ENCODE measurements around the gene PARD3B. TPM values are rescaled to one million over a fixed set of nuclear protein-coding genes. Genes with fewer than 3 reads are reported as not detected.

PARD3B gene
- polyA plus RNA-seq, 4 donors: 35.7 to 40.4 (median 37.9) TPM

- DNase-seq (ENCODE audit: low read depth in 4 of 4, low spot score in 3 of 4): no peak
These were observed 192.0 kb downstream of the PARD3B start for GRCh38 chr2:204737296-204737695.

- DNase-seq (ENCODE audit: low read depth in 4 of 4, low spot score in 3 of 4): no peak
These were observed 193.4 kb downstream of the PARD3B start for GRCh38 chr2:204738721-204739120.

GRCh38 chr2:204743393-204743960 lies 198.2 kb downstream of the PARD3B start:
- DNase-seq (ENCODE audit: low read depth in 4 of 4, low spot score in 3 of 4): no peak

DNA sequence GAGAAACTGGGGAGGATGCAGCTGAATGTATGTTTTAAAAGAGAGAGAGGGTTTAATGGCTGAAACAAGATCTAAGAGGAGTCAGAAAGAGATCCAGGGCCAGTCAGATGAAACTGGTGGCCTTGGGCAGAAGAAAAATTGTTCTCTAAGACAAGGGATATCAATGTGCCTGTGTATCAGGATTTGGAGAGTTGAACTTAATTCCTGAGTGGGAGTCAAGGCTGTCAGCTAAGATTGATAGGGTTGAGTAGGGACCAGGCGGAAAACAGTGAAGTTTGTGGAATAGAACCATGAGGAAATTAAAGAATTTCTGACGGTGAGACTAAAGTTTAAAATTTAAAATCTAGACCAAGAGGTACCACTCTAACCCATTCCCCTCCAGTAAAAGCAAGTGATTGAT lies 199.2 kb downstream of the PARD3B start:
- DNase-seq (ENCODE audit: low read depth in 4 of 4, low spot score in 3 of 4): no peak

- DNase-seq (ENCODE audit: low read depth in 4 of 4, low spot score in 3 of 4): no peak
These were observed 203.0 kb downstream of the PARD3B start for GRCh38 chr2:204748286-204748685.

DNA sequence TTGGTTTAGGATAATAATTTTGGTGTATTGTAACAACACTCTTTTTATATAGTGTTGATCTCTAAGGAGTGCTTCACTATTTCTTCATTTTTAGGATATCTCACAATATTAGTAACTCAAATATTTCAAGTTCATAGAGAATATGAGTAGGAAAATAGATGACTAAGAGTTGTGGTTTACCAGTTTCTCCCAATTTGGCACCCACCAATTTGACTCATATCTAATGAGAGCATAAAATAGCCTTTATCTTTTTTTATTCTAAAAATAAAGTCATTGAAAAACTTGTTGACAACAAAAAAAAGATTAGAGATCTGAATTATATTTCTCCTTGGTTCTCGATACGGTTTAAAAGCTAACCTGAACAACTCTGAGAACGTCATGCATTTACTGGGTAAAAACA lies 204.0 kb downstream of the PARD3B start:
- no peak for DNase-seq (ENCODE audit: low read depth in 4 of 4, low spot score in 3 of 4)

DNA sequence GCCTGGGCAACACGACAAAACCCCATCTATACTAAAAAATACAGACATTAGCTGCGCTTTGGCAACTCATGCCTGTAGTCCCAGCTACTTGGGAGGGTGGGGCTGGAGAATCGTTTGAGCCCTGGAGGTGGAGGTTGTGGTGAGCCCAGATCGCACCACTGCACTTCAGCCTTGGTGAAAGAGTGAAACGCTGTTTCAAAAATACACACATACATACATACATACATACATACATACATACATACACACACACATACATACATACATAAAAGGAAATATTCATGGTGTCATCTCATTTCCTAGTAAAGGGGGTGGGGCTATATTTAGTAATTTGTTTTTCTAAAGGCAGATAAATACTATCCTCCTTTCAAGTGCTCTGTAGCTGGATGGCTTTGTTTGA lies 205.1 kb downstream of the PARD3B start:
- DNase-seq (ENCODE audit: low read depth in 4 of 4, low spot score in 3 of 4): no peak

GRCh38 chr2:204751472-204751871 lies 206.2 kb downstream of the PARD3B start:
- DNase-seq (ENCODE audit: low read depth in 4 of 4, low spot score in 3 of 4): no peak

GRCh38 chr2:204753841-204754240 lies 208.6 kb downstream of the PARD3B start:
- no peak for DNase-seq (ENCODE audit: low read depth in 4 of 4, low spot score in 3 of 4)

GRCh38 chr2:204754898-204755297 lies 209.6 kb downstream of the PARD3B start:
- no peak for DNase-seq (ENCODE audit: low read depth in 4 of 4, low spot score in 3 of 4)

DNA sequence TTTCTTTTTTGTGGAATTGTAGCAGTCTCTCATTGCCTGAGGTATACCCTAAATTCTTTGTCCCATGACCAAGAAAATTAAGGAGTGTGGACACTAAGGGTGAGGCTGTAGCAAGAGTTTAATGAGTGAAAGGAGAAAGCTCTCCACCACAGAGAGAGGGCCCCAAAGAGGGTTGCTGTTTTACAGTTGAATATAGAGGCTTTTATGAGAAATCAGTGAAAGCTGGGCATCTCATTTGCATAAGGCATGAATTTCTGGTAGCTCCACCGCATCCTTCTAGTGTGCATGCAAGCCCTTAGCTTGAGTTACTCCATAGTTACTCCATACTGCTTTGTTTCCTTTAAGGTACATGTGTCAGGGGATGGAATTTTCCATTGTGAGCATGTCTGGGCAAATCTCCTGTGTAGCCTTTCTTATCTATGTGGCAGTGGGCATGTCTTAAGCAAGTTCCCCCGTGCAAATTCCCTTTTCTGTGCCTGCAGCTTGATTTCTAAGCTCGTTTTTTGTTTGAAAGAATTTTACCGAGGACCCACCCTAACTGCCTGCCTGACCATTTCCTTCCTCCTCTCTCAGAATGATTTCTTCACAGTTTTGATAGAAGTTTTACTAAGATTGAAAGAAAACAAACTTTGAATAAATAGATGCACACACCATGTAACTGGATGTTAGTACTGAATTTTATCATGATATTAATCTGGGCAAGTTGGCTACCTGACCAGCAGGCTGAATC lies 218.9 kb downstream of the PARD3B start:
- no peak for DNase-seq (ENCODE audit: low read depth in 4 of 4, low spot score in 3 of 4)

GRCh38 chr2:204770735-204771134 lies 225.5 kb downstream of the PARD3B start:
- no peak for DNase-seq (ENCODE audit: low read depth in 4 of 4, low spot score in 3 of 4)

DNA sequence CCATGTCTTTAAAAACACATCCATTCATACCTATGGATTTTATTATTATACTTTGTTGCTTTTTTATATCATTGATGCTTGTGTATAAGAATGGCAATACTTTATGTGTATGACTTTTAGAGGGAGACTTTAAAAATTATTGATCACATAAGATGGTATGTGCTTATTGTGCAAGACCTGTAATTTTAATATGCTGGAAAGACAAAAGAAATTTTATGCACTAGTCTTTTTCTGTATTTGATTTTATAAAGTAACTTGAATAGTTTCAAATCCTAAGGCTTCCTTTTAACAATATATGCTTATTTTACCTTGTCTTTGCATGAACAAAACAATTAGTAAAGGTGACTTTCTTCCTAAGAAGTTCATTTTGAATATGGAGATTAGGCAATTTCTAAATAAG lies 226.4 kb downstream of the PARD3B start:
- DNase-seq (ENCODE audit: low read depth in 4 of 4, low spot score in 3 of 4): no peak

DNA sequence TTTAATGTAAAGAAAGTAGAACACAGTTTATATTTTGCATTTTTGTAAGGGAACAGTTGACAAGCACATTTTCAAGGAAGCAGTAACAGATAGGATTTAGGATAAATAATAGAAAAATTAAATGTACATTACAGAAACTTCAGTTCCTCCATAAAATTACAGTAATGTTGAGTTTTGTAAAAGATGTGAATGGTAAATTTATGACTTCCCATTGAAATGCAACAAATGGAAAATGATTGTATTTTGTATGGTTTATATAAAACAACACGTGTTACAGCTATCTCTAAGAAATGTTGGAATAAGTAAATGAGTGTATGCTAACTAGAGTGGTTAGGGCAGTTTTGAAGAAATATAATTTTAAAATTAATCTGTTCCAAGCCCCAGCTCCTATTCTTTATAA lies 227.3 kb downstream of the PARD3B start:
- DNase-seq (ENCODE audit: low read depth in 4 of 4, low spot score in 3 of 4): no peak

GRCh38 chr2:204775766-204776165 lies 230.5 kb downstream of the PARD3B start:
- no peak for DNase-seq (ENCODE audit: low read depth in 4 of 4, low spot score in 3 of 4)

- DNase-seq (ENCODE audit: low read depth in 4 of 4, low spot score in 3 of 4): no peak
These were observed 231.7 kb downstream of the PARD3B start for GRCh38 chr2:204776781-204777559.

DNA sequence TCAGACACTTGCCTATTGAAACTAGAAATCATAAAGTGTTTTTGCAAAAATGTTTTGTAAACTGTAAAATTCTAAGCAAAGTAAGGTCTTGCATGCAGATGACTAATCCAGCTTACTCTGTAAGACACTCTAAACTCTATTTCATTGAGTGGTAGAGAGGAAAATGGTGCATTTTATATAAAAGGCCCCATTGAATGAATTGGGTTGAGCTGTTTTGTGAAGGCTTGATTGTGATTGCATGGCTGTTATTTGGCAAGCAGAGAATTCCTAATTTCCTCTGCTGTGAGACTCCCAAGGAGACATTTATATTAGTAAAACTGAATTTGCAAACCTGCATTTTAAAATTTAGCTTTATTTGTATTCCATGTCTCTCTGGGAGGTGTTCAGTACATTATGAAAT lies 234.5 kb downstream of the PARD3B start:
- DNase-seq (ENCODE audit: low read depth in 4 of 4, low spot score in 3 of 4): no peak

- DNase-seq (ENCODE audit: low read depth in 4 of 4, low spot score in 3 of 4): no peak
These were observed 236.7 kb downstream of the PARD3B start for GRCh38 chr2:204781941-204782340.

DNA sequence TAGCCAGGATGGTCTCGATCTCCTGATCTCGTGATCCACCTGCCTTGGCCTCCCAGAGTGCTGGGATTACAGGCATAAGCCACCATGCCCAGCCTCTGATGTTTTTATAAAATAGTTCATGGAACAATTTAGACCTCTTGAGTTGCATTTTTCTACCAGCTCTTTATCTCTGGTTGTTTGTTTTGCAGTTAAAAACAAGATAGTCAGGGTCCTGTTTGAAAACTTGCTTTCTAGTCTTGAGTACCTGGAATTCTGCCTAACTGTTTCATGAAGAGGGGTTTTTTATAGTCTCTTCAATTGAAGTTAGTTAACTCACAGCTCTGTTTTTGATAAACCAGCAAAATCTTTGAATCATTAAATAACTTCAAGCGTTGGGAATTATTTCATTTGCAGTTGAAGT lies 244.8 kb downstream of the PARD3B start:
- no peak for DNase-seq (ENCODE audit: low read depth in 4 of 4, low spot score in 3 of 4)

- DNase-seq (ENCODE audit: low read depth in 4 of 4, low spot score in 3 of 4): no peak
These were observed 246.0 kb downstream of the PARD3B start for GRCh38 chr2:204791230-204791629.

DNA sequence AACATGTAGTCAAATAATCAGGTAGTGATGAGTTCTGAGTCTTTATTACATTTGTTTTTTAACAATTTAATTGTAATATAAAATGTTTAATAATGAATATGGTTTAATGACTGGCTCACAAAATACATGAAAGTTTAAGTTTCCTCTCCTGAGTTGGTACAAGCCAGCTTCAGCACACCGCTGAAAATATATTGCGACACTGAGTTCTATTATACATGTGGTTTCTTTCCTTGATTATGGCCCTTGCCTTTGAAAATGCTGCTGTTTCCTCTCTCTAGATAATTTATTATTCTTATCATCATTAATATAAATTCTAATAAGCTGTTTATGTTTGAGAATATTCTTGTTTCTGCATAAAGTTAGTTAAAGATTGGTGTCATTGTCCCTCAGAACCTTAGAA lies 249.3 kb downstream of the PARD3B start:
- DNase-seq (ENCODE audit: low read depth in 4 of 4, low spot score in 3 of 4): no peak

DNA sequence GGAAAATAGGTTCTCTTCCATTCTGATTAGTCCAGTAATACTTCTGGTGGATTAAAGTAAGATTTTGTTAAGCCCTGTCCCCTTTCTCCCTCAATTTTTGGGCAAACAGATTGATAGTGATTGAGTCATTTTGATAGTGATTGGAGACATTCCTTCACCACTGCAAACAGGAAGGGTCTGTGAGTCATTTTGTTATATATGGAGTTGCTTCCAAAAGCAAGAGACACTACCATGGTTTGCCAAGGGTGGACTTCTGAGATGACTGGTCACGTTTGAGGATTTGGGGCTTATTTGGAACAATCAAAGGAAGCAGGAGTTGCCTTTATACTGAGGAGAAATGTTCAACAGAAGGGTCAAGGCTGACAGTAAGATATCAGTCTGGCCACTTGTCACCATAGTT lies 249.9 kb downstream of the PARD3B start:
- no peak for DNase-seq (ENCODE audit: low read depth in 4 of 4, low spot score in 3 of 4)
